Right atrium auricular region (tissue), 2 donors: Measurements from ENCODE around the gene BBS9. TPM values are rescaled to one million over a fixed set of nuclear protein-coding genes. Genes with fewer than 3 reads are reported as not detected.

Experiments used
- DNase-seq: peaks from one replicate; pipeline ENCODE4 v3.0.0-alpha.2; 2019; ENCODE audit warnings: low spot score
- H3K27ac ChIP-seq, 2 donors: fragments of 200-600 bp; sonication (generic); 1 replicate in 1 of 2; 2 replicates in 1 of 2; pipeline ENCODE4 v1.5.1; 2016 to 2019
- H3K27me3 ChIP-seq, 2 donors: fragments of 200-600 bp; sonication (generic); one replicate each; pipeline versions ENCODE4 v1.5.1 to v1.6.0; 2017 to 2019
- H3K36me3 ChIP-seq: fragments of 200-600 bp; sonication (generic); one replicate; pipeline ENCODE4 v1.5.1; 2016
- H3K4me1 ChIP-seq, 2 donors: fragments of 200-600 bp; sonication (generic); one replicate each; pipeline versions ENCODE4 v1.5.1 to v1.6.0; 2017 to 2019
- H3K4me3 ChIP-seq, 2 donors: fragments of 200-600 bp; sonication (generic); 1 replicate in 1 of 2; 2 replicates in 1 of 2; pipeline ENCODE4 v1.5.1; 2017 to 2019; ENCODE audit warnings: mild to moderate bottlenecking in 1 of 2, moderate library complexity in 1 of 2
- H3K9me3 ChIP-seq, 2 donors: fragments of 200-600 bp; sonication (generic); one replicate each; pipeline ENCODE4 v1.5.1; 2019
- CTCF ChIP-seq, 2 donors: fragments of 200-600 bp; sonication (generic); IDR thresholded peaks; one replicate each; pipeline ENCODE4 v1.5.1; 2019; ENCODE audit warnings: antibody characterized with exemption in 2 of 2
- total RNA-seq, 2 donors: library from RNA; depleted of rRNA; stranded (reverse); fragments of >200 nt; gene quantifications; one replicate each; pipeline ENCODE4 v1.1.0, GENCODE V29; 2016

Gene BBS9
- total RNA-seq, 2 donors from 2014 or later, result 13.3 to 13.8 TPM

- no peak for DNase-seq
- no peaks in the 10 kb centered on the region for H3K27me3 ChIP-seq
- H3K36me3 ChIP-seq, result no peaks in the 10 kb centered on the region
- H3K4me1 ChIP-seq, result no peaks in the 10 kb centered on the region
- TF ChIP-seq CTCF (IDR thresholded peaks at IDR 0.05), result no peak
- no peak overlapping the region for H3K4me3 ChIP-seq
- no peaks in the 10 kb centered on the region for H3K9me3 ChIP-seq
- H3K27ac ChIP-seq, result no peak overlapping the region
Measured at GRCh38 chr7:33191340-33191739, 62.0 kb downstream of the BBS9 start.

- H3K4me3 ChIP-seq, result no peak overlapping the region
- no peaks in the 10 kb centered on the region for H3K27me3 ChIP-seq
- no peaks in the 10 kb centered on the region for H3K36me3 ChIP-seq
- no peaks in the 10 kb centered on the region for H3K4me1 ChIP-seq
- no peaks in the 10 kb centered on the region for H3K9me3 ChIP-seq
- DNase-seq, result no peak
- no peak overlapping the region for H3K27ac ChIP-seq
- no peak for TF ChIP-seq CTCF (IDR thresholded peaks at IDR 0.05)
Measured at GRCh38 chr7:33192695-33193291, 63.4 kb downstream of the BBS9 start.

GRCh38 chr7:33193308-33193864 is 64.0 kb downstream of the BBS9 start:
- Histone ChIP-seq H3K4me1 (no peaks in the 10 kb centered on the region), H3K27me3 (no peaks in the 10 kb centered on the region), H3K4me3 (no peak overlapping the region), H3K9me3 (no peaks in the 10 kb centered on the region), H3K27ac (no peak overlapping the region), H3K36me3 (no peaks in the 10 kb centered on the region)
- no peak for TF ChIP-seq CTCF (IDR thresholded peaks at IDR 0.05)
- no peak for DNase-seq

GRCh38 chr7:33195264-33195663 is 65.9 kb downstream of the BBS9 start:
- Histone ChIP-seq H3K4me3 (no peak overlapping the region), H3K27ac (no peak overlapping the region), H3K27me3 (no peaks in the 10 kb centered on the region), H3K9me3 (no peaks in the 10 kb centered on the region), H3K4me1 (no peaks in the 10 kb centered on the region), H3K36me3 (no peaks in the 10 kb centered on the region)
- no peak for DNase-seq
- no peak for TF ChIP-seq CTCF (IDR thresholded peaks at IDR 0.05)

- Histone ChIP-seq H3K4me1 (no peaks in the 10 kb centered on the region), H3K27me3 (no peaks in the 10 kb centered on the region), H3K27ac (no peak overlapping the region), H3K36me3 (no peaks in the 10 kb centered on the region), H3K9me3 (no peaks in the 10 kb centered on the region), H3K4me3 (no peak overlapping the region)
- DNase-seq, result no peak
- no peak for TF ChIP-seq CTCF (IDR thresholded peaks at IDR 0.05)
Measured at GRCh38 chr7:33196221-33196620, 66.9 kb downstream of the BBS9 start.

- Histone ChIP-seq H3K27ac (no peak overlapping the region), H3K27me3 (no peaks in the 10 kb centered on the region), H3K9me3 (no peaks in the 10 kb centered on the region), H3K4me3 (no peak overlapping the region), H3K36me3 (no peaks in the 10 kb centered on the region), H3K4me1 (no peaks in the 10 kb centered on the region)
- no peak for DNase-seq
- no peak for TF ChIP-seq CTCF (IDR thresholded peaks at IDR 0.05)
Measured at GRCh38 chr7:33200282-33200681, 70.9 kb downstream of the BBS9 start.
